ENCODE results near the gene SLC36A3. TPM values are rescaled to one million over a fixed set of nuclear protein-coding genes. Genes with fewer than 3 reads are reported as not detected.

SLC36A3 gene
- polyA plus RNA-seq, 1 donor: not detected

GRCh38 chr5:151328734-151329133 lies 25.2 kb upstream of the SLC36A3 start:
- Histone ChIP-seq H3K27me3 (ENCODE audit: control insufficient read depth, insufficient read depth, low read length) (no peaks in the 10 kb centered on the region), H3K4me1 (ENCODE audit: control insufficient read depth, insufficient read depth, low read length) (no peaks in the 10 kb centered on the region), H3K4me3 (ENCODE audit: low read length) (no peak overlapping the region), H3K27ac (ENCODE audit: low read length) (no peak overlapping the region), H3K36me3 (ENCODE audit: control insufficient read depth, insufficient read depth, low read length) (no peaks in the 10 kb centered on the region), H3K9me3 (ENCODE audit: control insufficient read depth, low read depth, low read length) (no peaks in the 10 kb centered on the region)
- DNase-seq: no peak
- 100% methylated on average over 1 of the region's 4 CpGs for WGBS (ENCODE audit: insufficient coverage, low lambda C conversion rate)

GRCh38 chr5:151327585-151327984 lies 24.0 kb upstream of the SLC36A3 start:
- no peak for DNase-seq
- H3K27me3 ChIP-seq (ENCODE audit: control insufficient read depth, insufficient read depth, low read length): no peaks in the 10 kb centered on the region
- no peak overlapping the region for H3K4me3 ChIP-seq (ENCODE audit: low read length)
- no peaks in the 10 kb centered on the region for H3K9me3 ChIP-seq (ENCODE audit: control insufficient read depth, low read depth, low read length)
- H3K27ac ChIP-seq (ENCODE audit: low read length): no peak overlapping the region
- H3K4me1 ChIP-seq (ENCODE audit: control insufficient read depth, insufficient read depth, low read length): no peaks in the 10 kb centered on the region
- WGBS (ENCODE audit: insufficient coverage, low lambda C conversion rate): no CpG with 5 or more reads among the region's 2 CpGs
- H3K36me3 ChIP-seq (ENCODE audit: control insufficient read depth, insufficient read depth, low read length): no peaks in the 10 kb centered on the region

GRCh38 chr5:151326266-151326665 lies 22.7 kb upstream of the SLC36A3 start:
- Histone ChIP-seq H3K4me1 (ENCODE audit: control insufficient read depth, insufficient read depth, low read length) (no peaks in the 10 kb centered on the region), H3K27me3 (ENCODE audit: control insufficient read depth, insufficient read depth, low read length) (no peaks in the 10 kb centered on the region), H3K27ac (ENCODE audit: low read length) (no peak overlapping the region), H3K36me3 (ENCODE audit: control insufficient read depth, insufficient read depth, low read length) (no peaks in the 10 kb centered on the region), H3K9me3 (ENCODE audit: control insufficient read depth, low read depth, low read length) (no peaks in the 10 kb centered on the region), H3K4me3 (ENCODE audit: low read length) (no peak overlapping the region)
- DNase-seq: no peak
- 67% methylated on average over 1 of the region's 3 CpGs for WGBS (ENCODE audit: insufficient coverage, low lambda C conversion rate)

- no peaks in the 10 kb centered on the region for H3K27me3 ChIP-seq (ENCODE audit: control insufficient read depth, insufficient read depth, low read length)
- H3K9me3 ChIP-seq (ENCODE audit: control insufficient read depth, low read depth, low read length): no peaks in the 10 kb centered on the region
- whole genome bisulfite sequencing (ENCODE audit: insufficient coverage, low lambda C conversion rate): no CpG with 5 or more reads among the region's 4 CpGs
- no peaks in the 10 kb centered on the region for H3K36me3 ChIP-seq (ENCODE audit: control insufficient read depth, insufficient read depth, low read length)
- DNase-seq: no peak
- H3K4me1 ChIP-seq (ENCODE audit: control insufficient read depth, insufficient read depth, low read length): no peaks in the 10 kb centered on the region
- no peak overlapping the region for H3K4me3 ChIP-seq (ENCODE audit: low read length)
- no peak overlapping the region for H3K27ac ChIP-seq (ENCODE audit: low read length)
Measured at GRCh38 chr5:151320481-151320880, 16.9 kb upstream of the SLC36A3 start.

GRCh38 chr5:151318850-151319732 lies 15.5 kb upstream of the SLC36A3 start:
- Histone ChIP-seq H3K9me3 (ENCODE audit: control insufficient read depth, low read depth, low read length) (no peaks in the 10 kb centered on the region), H3K4me3 (ENCODE audit: low read length) (no peak overlapping the region), H3K4me1 (ENCODE audit: control insufficient read depth, insufficient read depth, low read length) (no peaks in the 10 kb centered on the region), H3K27me3 (ENCODE audit: control insufficient read depth, insufficient read depth, low read length) (no peaks in the 10 kb centered on the region), H3K27ac (ENCODE audit: low read length) (no peak overlapping the region), H3K36me3 (ENCODE audit: control insufficient read depth, insufficient read depth, low read length) (no peaks in the 10 kb centered on the region)
- peak; percentile 1 to 19 for DNase-seq
- 67% methylated on average over 1 of the region's 2 CpGs for WGBS (ENCODE audit: insufficient coverage, low lambda C conversion rate)

GRCh38 chr5:151317871-151318270 lies 14.3 kb upstream of the SLC36A3 start:
- no peaks in the 10 kb centered on the region for H3K4me1 ChIP-seq (ENCODE audit: control insufficient read depth, insufficient read depth, low read length)
- no peak overlapping the region for H3K27ac ChIP-seq (ENCODE audit: low read length)
- no peaks in the 10 kb centered on the region for H3K36me3 ChIP-seq (ENCODE audit: control insufficient read depth, insufficient read depth, low read length)
- WGBS (ENCODE audit: insufficient coverage, low lambda C conversion rate): no CpG with 5 or more reads among the region's 2 CpGs
- no peak for DNase-seq
- H3K27me3 ChIP-seq (ENCODE audit: control insufficient read depth, insufficient read depth, low read length): no peaks in the 10 kb centered on the region
- H3K9me3 ChIP-seq (ENCODE audit: control insufficient read depth, low read depth, low read length): no peaks in the 10 kb centered on the region
- H3K4me3 ChIP-seq (ENCODE audit: low read length): no peak overlapping the region

GRCh38 chr5:151315998-151316597 lies 12.5 kb upstream of the SLC36A3 start:
- no peaks in the 10 kb centered on the region for H3K36me3 ChIP-seq (ENCODE audit: control insufficient read depth, insufficient read depth, low read length)
- WGBS (ENCODE audit: insufficient coverage, low lambda C conversion rate): 10% methylated on average over 2 of the region's 8 CpGs
- no peaks in the 10 kb centered on the region for H3K4me1 ChIP-seq (ENCODE audit: control insufficient read depth, insufficient read depth, low read length)
- H3K9me3 ChIP-seq (ENCODE audit: control insufficient read depth, low read depth, low read length): no peaks in the 10 kb centered on the region
- H3K27ac ChIP-seq (ENCODE audit: low read length): no peak overlapping the region
- H3K27me3 ChIP-seq (ENCODE audit: control insufficient read depth, insufficient read depth, low read length): no peaks in the 10 kb centered on the region
- DNase-seq: peak; percentile 43 to 55
- no peak overlapping the region for H3K4me3 ChIP-seq (ENCODE audit: low read length)

- no peak for DNase-seq
- no peaks in the 10 kb centered on the region for H3K27me3 ChIP-seq (ENCODE audit: control insufficient read depth, insufficient read depth, low read length)
- H3K36me3 ChIP-seq (ENCODE audit: control insufficient read depth, insufficient read depth, low read length): no peaks in the 10 kb centered on the region
- 33% methylated on average over 1 of the region's 2 CpGs for WGBS (ENCODE audit: insufficient coverage, low lambda C conversion rate)
- no peak overlapping the region for H3K27ac ChIP-seq (ENCODE audit: low read length)
- H3K4me1 ChIP-seq (ENCODE audit: control insufficient read depth, insufficient read depth, low read length): no peaks in the 10 kb centered on the region
- H3K4me3 ChIP-seq (ENCODE audit: low read length): no peak overlapping the region
- peaks cover 7% of the 10 kb centered on the region for H3K9me3 ChIP-seq (ENCODE audit: control insufficient read depth, low read depth, low read length)
Measured at GRCh38 chr5:151313357-151313756, 9.8 kb upstream of the SLC36A3 start.

GRCh38 chr5:151312756-151313324 lies 9.3 kb upstream of the SLC36A3 start:
- Histone ChIP-seq H3K4me1 (ENCODE audit: control insufficient read depth, insufficient read depth, low read length) (no peaks in the 10 kb centered on the region), H3K36me3 (ENCODE audit: control insufficient read depth, insufficient read depth, low read length) (no peaks in the 10 kb centered on the region), H3K4me3 (ENCODE audit: low read length) (no peak overlapping the region), H3K27ac (ENCODE audit: low read length) (no peak overlapping the region), H3K27me3 (ENCODE audit: control insufficient read depth, insufficient read depth, low read length) (no peaks in the 10 kb centered on the region), H3K9me3 (ENCODE audit: control insufficient read depth, low read depth, low read length) (peaks cover 7% of the 10 kb centered on the region)
- WGBS (ENCODE audit: insufficient coverage, low lambda C conversion rate): no CpG with 5 or more reads among the region's 5 CpGs
- no peak for DNase-seq

- Histone ChIP-seq H3K36me3 (ENCODE audit: control insufficient read depth, insufficient read depth, low read length) (no peaks in the 10 kb centered on the region), H3K27me3 (ENCODE audit: control insufficient read depth, insufficient read depth, low read length) (no peaks in the 10 kb centered on the region), H3K9me3 (ENCODE audit: control insufficient read depth, low read depth, low read length) (peaks cover 7% of the 10 kb centered on the region), H3K27ac (ENCODE audit: low read length) (no peak overlapping the region), H3K4me1 (ENCODE audit: control insufficient read depth, insufficient read depth, low read length) (no peaks in the 10 kb centered on the region), H3K4me3 (ENCODE audit: low read length) (no peak overlapping the region)
- DNase-seq: no peak
Measured at GRCh38 chr5:151310932-151311331, 7.4 kb upstream of the SLC36A3 start.
